GM18498 (cell line): ENCODE data around the gene TIGAR.
A peak's percentile ranks its signal among the peaks of the same experiment; 100 is the strongest.

ENCODE experiments used
- ATAC-seq: cut with Tn5 transposase; IDR thresholded peaks from one replicate; pipeline ENCODE4 v1.9.1; 2021; ENCODE audit warnings: mild to moderate bottlenecking, moderate library complexity; ENCODE audit not compliant: unreplicated experiment

The TIGAR gene

DNA sequence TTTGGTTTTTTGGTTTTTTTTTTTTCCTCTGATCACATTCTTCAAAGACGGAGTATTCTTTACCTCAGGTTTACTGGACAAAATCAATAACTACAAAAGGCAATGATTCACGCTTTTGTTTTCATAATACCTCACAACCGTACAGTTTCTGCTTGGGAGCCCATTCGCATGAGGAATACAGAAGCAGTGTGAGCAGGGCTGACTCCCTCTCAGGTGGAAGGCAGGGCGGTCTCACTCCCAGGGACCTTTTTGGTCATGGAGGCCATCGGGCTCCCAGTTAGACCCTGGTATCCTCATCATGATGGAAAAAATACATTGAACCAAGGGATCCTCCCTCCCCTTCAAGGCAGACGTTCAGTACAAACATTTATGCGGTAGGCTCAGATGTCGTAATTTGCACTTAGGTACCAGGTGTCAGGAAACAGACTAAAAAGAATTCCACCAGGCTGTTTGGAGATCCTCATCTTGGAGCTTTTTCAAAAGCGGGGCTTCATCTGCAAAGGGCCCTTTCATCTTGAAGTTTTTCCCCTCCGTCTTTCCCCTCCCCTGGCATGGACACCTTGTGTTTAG, 19.0 kb upstream of the TIGAR start:
- no peak for ATAC-seq

DNA sequence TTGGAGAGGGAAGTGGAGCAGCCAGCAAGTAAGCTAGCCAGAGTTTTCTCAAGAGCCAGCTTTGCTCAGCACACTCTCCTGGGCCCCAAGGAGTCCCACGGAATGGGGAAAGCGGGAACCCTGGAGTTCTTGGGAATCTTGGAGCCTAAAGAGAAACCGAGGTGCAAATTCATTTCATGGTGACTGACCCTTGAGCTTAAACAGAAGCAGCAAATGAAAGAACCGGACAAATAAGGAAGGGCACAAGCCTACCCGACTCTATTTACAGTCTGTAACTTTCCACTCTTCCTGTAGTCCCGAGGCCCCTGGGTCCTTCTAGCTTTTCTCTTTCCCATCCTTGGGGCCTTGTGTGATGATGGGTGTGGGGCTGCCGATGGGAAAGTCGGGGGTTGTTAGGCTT, 18.1 kb upstream of the TIGAR start:
- no peak for ATAC-seq

GRCh38 chr12:4303750-4304149, 17.3 kb upstream of the TIGAR start:
- no peak for ATAC-seq

GRCh38 chr12:4307593-4308333, 13.2 kb upstream of the TIGAR start:
- ATAC-seq, result no peak

GRCh38 chr12:4308334-4308950, 12.6 kb upstream of the TIGAR start:
- ATAC-seq, result no peak

- ATAC-seq, result no peak
Measured at GRCh38 chr12:4311776-4312175, 9.2 kb upstream of the TIGAR start.

DNA sequence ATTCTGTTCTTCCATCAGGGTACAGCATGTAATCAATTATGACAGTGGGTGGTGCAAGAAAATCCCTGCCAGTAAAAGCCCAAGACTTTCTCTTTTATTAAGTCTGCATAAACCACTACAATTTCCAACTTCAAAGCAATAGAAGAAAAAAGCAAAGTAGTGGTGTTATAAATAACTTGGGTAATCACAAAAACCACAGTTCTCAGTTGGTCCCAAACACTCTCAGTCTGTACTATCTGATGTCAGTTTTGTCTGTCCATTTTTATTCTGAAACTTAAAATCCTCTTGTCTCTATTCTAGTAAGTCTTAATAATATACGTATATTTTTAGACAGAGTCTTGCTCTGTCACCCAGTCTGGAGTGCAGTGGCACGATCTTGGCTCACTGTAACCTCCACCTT, 8.8 kb upstream of the TIGAR start:
- no peak for ATAC-seq

DNA sequence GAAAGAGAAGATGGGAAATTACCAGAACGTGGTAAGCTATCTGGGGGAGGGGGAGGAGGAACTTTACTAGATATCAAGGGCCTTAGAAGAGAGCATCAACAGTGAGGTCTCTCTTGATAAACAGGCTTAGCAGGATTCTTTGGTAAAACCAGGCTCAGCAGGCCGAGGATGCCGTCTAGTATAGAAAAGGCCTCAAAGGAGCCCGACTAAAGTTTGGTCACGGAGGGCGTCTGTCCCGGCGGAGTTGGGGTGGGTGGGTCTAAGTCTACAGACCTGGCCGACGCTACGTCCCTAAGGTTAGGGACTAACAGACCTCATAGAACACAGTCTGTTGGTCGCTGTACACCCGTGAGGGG, 538 bp upstream of the TIGAR start:
- peak; percentile 41 for ATAC-seq

DNA sequence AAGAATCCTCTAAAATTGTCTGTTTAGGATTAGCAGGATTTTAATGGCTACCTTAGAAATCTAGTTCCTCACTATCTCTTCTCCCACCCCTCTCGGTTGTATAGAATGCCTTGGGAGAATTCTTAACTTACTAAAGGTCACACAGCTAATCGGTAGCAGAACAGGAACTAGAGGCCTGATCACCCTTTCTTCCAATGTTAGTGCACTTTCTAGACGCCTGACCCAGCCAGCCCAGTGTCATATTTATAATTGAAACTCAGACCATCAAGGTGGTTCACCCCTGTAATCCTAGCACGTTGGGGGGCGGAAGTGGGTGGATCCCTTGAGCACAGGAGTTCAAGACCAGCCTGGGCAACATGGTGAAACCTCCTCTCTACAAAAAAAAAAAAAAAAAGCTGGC, 1.7 kb downstream of the TIGAR start:
- no peak for ATAC-seq

DNA sequence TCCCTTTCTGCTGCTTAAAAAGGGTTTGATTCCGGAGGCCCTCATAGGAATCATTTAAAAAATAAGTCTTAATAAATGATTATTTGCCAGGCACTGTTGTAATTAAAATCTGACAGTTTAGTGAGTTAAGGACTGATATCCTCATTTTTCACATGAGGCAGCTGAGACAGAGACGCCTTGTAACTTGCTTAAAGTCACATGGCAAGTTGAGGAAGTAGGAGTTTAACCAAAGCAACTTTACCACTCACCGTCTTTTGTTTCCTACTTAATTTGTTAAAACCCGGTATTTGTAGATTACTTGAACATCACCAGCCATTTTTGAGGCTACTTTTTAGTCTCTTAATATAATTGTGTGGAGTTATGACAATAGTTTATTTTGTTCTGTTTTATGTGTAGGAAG, 2.4 kb downstream of the TIGAR start:
- no peak for ATAC-seq

DNA sequence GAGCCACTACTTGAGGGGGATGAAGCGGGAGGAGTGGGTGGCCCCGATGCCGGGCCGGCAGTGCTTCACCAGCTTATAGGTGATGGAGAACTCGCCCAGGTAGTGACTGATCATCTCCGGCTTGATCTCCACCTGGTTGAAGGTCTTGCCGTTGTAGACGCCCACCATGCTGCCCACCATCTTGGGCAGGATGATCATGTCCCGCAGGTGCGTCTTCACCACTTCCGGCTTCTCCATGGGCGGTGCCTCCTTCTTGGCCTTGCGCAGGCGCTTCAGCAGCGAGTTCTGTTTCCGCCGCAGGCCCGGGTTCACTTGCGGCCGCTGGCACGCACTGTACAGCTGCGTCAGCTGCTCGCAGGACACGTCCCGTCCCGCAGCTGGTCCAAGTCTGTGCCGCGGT, 3.4 kb downstream of the TIGAR start:
- ATAC-seq, result no peak

GRCh38 chr12:4325966-4326365, 5.0 kb downstream of the TIGAR start:
- ATAC-seq, result no peak

GRCh38 chr12:4327293-4327692, 6.3 kb downstream of the TIGAR start:
- no peak for ATAC-seq

DNA sequence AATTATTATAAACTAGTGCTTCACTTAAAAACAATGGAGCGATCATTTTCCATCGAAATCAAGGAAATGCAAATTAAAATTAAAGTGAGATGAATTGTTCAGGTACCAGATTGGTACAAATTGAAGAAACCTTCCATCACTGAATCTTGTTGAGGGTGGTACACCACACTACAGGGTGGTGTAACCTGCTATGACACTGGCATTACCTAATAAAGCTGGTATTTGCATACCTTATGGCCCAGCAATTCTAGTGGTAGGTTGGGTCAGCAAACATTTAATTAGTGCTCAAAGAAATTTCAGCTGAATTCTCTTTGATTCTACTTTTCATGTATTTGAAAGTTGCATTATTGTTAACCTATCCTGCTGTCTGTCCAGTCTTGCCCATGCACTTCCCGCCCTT, 9.2 kb downstream of the TIGAR start:
- no peak for ATAC-seq

DNA sequence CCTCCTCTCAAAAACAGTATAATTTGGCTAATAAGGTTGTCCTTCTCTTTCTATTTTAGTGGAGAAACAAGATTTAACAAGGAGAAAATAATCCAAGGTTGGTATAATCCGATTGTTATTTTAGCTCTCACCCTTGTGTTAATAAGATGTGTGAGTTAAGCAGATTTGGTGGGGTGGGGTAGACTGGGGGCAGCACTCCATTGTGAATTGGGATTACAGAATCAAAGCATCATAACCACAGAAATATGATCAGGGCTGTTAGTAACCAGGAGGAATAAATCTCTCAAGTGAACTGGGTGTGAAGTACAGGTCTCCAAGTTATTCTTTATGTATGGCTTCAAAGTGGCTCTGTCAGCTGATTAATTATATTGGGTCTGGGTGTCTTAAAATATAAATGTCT, 10.2 kb downstream of the TIGAR start:
- no peak for ATAC-seq

DNA sequence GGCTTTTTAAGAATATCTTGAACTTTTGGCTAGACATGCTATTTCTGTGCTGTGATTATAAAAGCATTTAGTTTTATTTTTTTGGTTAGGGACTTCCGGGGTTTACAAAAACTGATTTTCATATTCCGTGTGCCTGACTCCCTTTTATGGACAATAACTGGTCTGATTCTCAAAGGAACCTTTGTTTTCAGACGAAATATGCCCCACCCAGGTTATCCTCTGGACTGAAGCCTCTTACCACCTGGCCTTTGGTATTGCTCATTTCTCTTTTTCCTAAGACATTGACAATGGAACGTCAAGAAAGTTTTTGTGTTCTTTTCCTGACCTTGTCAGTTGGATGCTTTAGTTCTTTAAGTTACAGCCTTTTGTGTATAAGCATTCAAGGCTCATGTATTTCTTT, 10.8 kb downstream of the TIGAR start:
- no peak for ATAC-seq

GRCh38 chr12:4346931-4347330, 25.9 kb downstream of the TIGAR start:
- ATAC-seq, result no peak

GRCh38 chr12:4353785-4354208, 32.8 kb downstream of the TIGAR start:
- no peak for ATAC-seq

DNA sequence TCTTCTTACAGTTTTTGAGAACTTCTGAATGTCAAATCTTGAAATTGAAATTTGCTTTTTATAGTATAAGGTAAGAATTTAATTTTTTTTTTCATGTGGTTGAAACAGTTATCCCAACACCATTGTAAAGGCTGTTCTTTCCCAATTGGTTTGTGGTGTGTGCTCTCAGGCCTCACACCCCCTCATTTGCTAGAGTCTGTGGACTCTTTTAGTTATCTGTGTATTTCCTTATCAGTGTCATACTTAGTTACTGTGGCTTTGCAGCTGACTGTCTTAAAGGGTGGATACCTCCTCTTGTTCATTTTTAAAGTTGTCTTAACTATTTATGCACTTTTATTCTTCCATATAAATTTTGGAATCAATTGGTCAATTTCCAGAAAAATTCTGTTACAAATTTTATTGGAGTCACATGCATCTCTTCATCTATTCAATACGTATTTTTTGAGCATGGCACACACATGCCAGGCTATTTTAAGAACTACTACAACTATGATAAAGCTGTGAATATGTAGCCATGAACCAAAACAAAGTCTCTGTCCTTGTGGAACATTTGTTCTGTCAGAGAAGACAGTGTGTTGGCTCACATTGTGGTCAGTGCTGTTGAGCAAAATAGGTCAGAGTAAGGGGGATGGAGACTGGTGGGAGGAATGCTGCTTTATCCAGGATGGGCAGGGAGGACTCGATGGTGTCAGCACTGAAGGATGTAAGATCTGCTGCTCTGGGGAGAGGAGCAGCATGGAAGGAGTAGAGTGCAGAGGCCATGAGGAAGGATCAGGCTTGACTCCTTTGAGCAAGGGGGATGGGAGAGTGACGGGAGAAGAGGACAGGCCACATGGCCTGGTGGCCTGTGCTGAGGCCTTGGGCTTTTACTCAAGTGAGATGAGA, 34.4 kb downstream of the TIGAR start:
- no peak for ATAC-seq

- no peak for ATAC-seq
Measured at GRCh38 chr12:4356041-4356327, 35.0 kb downstream of the TIGAR start.

- ATAC-seq, result no peak
Measured at GRCh38 chr12:4366090-4366489, 45.1 kb downstream of the TIGAR start.

- no peak for ATAC-seq
Measured at GRCh38 chr12:4369548-4369947, 48.5 kb downstream of the TIGAR start.
